Measurements from ENCODE around the gene COX6A1. TPM values are rescaled to one million over a fixed set of nuclear protein-coding genes. Genes with fewer than 3 reads are reported as not detected.

The COX6A1 gene
- total and polyA plus RNA-seq, 2 donors from 2014 or later: 331 to 1,697 TPM

DNA sequence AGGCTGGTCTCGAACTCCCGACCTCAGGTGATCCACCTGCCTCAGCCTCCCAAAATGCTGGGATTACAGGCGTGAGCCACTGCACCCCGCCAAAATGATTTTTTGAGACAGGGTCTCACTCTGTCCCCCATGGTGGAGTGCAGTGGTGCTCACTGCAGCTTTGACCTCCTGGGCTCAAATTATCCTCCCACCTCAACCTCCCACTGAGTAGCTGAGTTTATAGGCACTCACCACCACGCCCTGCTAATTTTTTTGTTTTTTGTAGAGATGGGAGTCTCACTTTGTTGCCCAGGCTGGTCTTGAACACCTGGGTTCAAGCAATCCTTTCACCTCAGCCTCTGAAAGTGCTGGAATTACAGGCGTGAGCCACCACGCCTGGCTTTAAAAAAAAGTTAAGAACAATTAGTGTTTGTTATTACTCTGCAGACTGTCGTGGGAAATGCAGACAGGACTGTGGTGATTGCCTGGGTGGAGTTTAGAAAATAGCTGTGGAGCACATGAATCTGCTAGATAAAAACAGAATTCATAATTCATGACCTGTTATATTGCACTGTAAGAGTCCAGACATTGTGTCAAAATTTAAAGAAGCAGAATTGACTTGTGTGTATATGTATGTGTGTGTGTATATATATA is 9.2 kb upstream of the COX6A1 start:
- intact Hi-C loops (cut with DNase I): loop anchor here (10.0 kb wide), 1 partner anchor 64 kb away; the partner anchor contains the start of gene MSI1
- DNase-seq: no peak
- Histone ChIP-seq H3K27me3 (ENCODE audit: control insufficient read depth, insufficient read depth, low read length) (no peaks in the 10 kb centered on the region), H3K4me3 (ENCODE audit: low read length in 3 of 3) (no peak overlapping the region), H3K27ac (ENCODE audit: low read depth in 2 of 2, low read length in 2 of 2) (no peak overlapping the region), H3K4me1 (ENCODE audit: control insufficient read depth in 2 of 3, insufficient read depth in 2 of 3, low read depth in 1 of 3, low read length in 3 of 3) (no peaks in the 10 kb centered on the region), H3K36me3 (ENCODE audit: control insufficient read depth in 2 of 3, insufficient read depth in 3 of 3, low read length in 3 of 3) (no peaks in the 10 kb centered on the region), H3K9me3 (ENCODE audit: control insufficient read depth in 2 of 3, insufficient read depth in 1 of 3, low read length in 3 of 3) (no peaks in the 10 kb centered on the region), H3K9ac (ENCODE audit: low read length in 3 of 3) (no peak overlapping the region)
- no peak for FAIRE-seq
- TF ChIP-seq, protein P1, sequence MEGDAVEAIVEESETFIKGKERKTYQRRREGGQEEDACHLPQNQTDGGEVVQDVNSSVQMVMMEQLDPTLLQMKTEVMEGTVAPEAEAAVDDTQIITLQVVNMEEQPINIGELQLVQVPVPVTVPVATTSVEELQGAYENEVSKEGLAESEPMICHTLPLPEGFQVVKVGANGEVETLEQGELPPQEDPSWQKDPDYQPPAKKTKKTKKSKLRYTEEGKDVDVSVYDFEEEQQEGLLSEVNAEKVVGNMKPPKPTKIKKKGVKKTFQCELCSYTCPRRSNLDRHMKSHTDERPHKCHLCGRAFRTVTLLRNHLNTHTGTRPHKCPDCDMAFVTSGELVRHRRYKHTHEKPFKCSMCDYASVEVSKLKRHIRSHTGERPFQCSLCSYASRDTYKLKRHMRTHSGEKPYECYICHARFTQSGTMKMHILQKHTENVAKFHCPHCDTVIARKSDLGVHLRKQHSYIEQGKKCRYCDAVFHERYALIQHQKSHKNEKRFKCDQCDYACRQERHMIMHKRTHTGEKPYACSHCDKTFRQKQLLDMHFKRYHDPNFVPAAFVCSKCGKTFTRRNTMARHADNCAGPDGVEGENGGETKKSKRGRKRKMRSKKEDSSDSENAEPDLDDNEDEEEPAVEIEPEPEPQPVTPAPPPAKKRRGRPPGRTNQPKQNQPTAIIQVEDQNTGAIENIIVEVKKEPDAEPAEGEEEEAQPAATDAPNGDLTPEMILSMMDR (IDR thresholded peaks at IDR 0.05; ENCODE audit: borderline replicate concordance, extremely low read depth, insufficient read depth): no peak

DNA sequence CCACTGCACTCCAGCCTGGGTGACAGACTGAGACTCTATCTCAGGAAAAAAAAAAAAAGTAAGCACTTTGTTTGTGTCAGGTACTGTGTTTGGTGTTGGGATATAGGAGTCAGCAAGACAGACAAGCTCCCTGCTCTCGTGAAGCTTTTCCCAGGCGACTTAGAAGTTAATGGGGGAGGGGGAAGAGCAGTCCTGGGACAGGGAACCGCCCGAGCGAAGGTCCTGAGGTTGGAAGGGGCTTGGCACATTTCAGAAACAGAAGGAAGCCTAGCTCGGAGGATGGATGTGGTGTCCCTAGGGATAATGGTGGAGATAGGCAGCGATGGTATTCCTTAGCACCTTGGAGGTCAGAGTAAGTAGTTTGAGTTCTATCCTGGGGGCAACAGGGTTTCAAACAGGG is 8.5 kb upstream of the COX6A1 start:
- FAIRE-seq: no peak

DNA sequence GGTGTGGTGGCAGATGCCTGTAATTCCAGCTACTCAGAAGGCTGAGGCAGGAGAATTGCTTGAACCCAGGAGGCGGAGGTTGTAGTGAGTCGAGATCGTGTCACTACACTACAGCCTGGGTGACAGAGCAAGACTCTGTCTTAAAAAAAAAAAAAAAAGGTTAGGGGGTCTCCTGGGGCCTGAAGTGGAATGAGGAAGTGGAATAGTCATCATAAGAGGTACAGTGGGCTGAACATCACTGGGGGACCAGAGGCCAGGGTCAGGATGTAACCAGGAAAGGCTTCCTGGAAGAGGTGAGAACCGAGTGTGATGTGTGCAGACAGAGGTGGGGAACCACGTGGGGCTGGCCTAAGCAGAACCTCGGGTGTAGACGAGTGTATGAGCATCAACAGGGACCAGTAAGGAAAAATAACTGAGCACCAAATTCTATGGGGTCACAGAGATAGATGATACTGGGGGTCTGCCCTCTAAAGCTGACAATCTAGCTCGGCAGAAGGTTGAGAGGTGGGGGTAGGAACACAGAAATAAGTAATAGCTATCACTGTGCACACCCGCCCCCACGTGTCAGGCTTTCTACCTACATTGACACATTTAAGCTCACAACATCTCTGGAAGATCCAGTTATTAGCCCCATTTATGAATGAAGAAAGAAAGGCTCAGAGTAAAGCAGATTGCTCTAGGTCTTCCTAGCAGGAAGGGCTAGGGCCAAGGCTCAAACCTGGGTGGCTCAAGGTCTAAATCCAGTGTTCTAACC is 5.0 kb upstream of the COX6A1 start:
- FAIRE-seq: no peak
- no peaks in the 10 kb centered on the region for H3K36me3 ChIP-seq (ENCODE audit: control insufficient read depth in 2 of 3, insufficient read depth in 3 of 3, low read length in 3 of 3)
- DNase-seq: no peak
- no peak overlapping the region for H3K9ac ChIP-seq (ENCODE audit: low read length in 3 of 3)
- no peak overlapping the region for H3K4me3 ChIP-seq (ENCODE audit: low read length in 3 of 3)
- H3K4me1 ChIP-seq (ENCODE audit: control insufficient read depth in 2 of 3, insufficient read depth in 2 of 3, low read depth in 1 of 3, low read length in 3 of 3): no peaks in the 10 kb centered on the region
- H3K27me3 ChIP-seq (ENCODE audit: control insufficient read depth, insufficient read depth, low read length): no peaks in the 10 kb centered on the region
- intact Hi-C loops (cut with DNase I): no loop called here
- TF ChIP-seq, protein P1 (IDR thresholded peaks at IDR 0.05; ENCODE audit: borderline replicate concordance, extremely low read depth, insufficient read depth): no peak
- H3K9me3 ChIP-seq (ENCODE audit: control insufficient read depth in 2 of 3, insufficient read depth in 1 of 3, low read length in 3 of 3): no peaks in the 10 kb centered on the region
- no peak overlapping the region for H3K27ac ChIP-seq (ENCODE audit: low read depth in 2 of 2, low read length in 2 of 2)

More for the DNA sequence above, 8.5 kb upstream of the COX6A1 start:
- no peaks in the 10 kb centered on the region for H3K9me3 ChIP-seq (ENCODE audit: control insufficient read depth in 2 of 3, insufficient read depth in 1 of 3, low read length in 3 of 3)
- no peaks in the 10 kb centered on the region for H3K27me3 ChIP-seq (ENCODE audit: control insufficient read depth, insufficient read depth, low read length)
- no peak overlapping the region for H3K27ac ChIP-seq (ENCODE audit: low read depth in 2 of 2, low read length in 2 of 2)
- intact Hi-C loops (cut with DNase I): loop anchor here (10.0 kb wide), 1 partner anchor 65 kb away; the partner anchor contains the start of gene MSI1
- H3K4me1 ChIP-seq (ENCODE audit: control insufficient read depth in 2 of 3, insufficient read depth in 2 of 3, low read depth in 1 of 3, low read length in 3 of 3): no peaks in the 10 kb centered on the region
- H3K4me3 ChIP-seq (ENCODE audit: low read length in 3 of 3): no peak overlapping the region
- TF ChIP-seq, protein P1 (IDR thresholded peaks at IDR 0.05; ENCODE audit: borderline replicate concordance, extremely low read depth, insufficient read depth): no peak
- no peak for DNase-seq
- H3K36me3 ChIP-seq (ENCODE audit: control insufficient read depth in 2 of 3, insufficient read depth in 3 of 3, low read length in 3 of 3): no peaks in the 10 kb centered on the region
- no peak overlapping the region for H3K9ac ChIP-seq (ENCODE audit: low read length in 3 of 3)

Measured in kidney (tissue), 14 donors.